Stimulated activated naive B cell treated with anti-CD40 and anti-IgM and Interleukin-4, amounts not matched to agents 10 μg/mL and 1 μg/mL and 100 μg/mL, for 72 hours (primary cell): Measurements from ENCODE around the gene ERC2.
"Not testable (repeated sequence)": the region's sequence is repeated elsewhere in the genome, so short reads cannot be mapped to it uniquely, and the experiment has no call there.

Source experiments
- ATAC-seq, 2 donors: fragments of 150-1000 bp; cut with Tn5 transposase; replicated peaks; 2 replicates each; pipeline ENCODE4 v1.10.0; 2021; ENCODE audit warnings: moderate library complexity in 1 of 2
- DNase-seq: peaks from one replicate; pipeline ENCODE4 v3.0.0; 2021
- H3K27ac Mint-ChIP-seq: one replicate; pipeline ENCODE4 v1.8.0; 2022; ENCODE audit warnings: mild to moderate bottlenecking, mixed read lengths
- H3K27me3 Mint-ChIP-seq, 2 donors: one replicate each; pipeline ENCODE4 v1.8.0; 2022; ENCODE audit warnings: mixed read lengths in 2 of 2
- H3K36me3 Mint-ChIP-seq, 2 donors: one replicate each; pipeline ENCODE4 v1.8.0; 2022; ENCODE audit warnings: mixed read lengths in 2 of 2, mild to moderate bottlenecking in 1 of 2
- H3K4me1 Mint-ChIP-seq, 2 donors: one replicate each; pipeline ENCODE4 v1.8.0; 2022; ENCODE audit warnings: mixed read lengths in 2 of 2, mild to moderate bottlenecking in 1 of 2
- H3K4me3 Mint-ChIP-seq, 2 donors: one replicate each; pipeline ENCODE4 v1.8.0; 2022; ENCODE audit warnings: mild to moderate bottlenecking in 2 of 2, mixed read lengths in 2 of 2, moderate library complexity in 1 of 2
- H3K9me3 Mint-ChIP-seq, 2 donors: one replicate each; pipeline ENCODE4 v1.8.0; 2022; ENCODE audit warnings: mixed read lengths in 2 of 2, mild to moderate bottlenecking in 1 of 2

ERC2 gene

DNA sequence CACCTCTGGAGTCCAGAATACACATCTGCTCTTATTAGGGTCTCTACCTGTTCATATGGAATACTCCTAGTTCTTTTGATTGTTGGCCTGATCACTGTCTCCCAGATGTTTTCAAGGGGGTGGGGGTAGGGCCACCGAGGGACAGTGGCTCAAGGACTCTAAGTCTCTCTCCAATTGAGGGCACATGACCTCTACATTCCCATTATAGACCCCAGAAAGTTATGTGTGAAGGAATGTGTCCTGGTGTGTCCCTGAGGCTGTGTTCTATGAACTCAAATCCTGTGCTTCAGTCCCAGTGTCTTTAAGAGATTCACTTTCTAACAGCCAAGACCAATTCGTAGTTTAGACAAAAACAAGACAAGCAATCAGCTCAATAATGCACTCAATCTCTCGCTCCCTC, 357.4 kb downstream of the ERC2 start:
- H3K27ac Mint-ChIP-seq: no peak overlapping the region
- ATAC-seq: no peak
- DNase-seq: no peak
- peaks cover under 1 to 4% of the 10 kb centered on the region in 2 donors for H3K9me3 Mint-ChIP-seq
- no peak overlapping the region for H3K4me3 Mint-ChIP-seq
- no peaks in the 10 kb centered on the region for H3K27me3 Mint-ChIP-seq
- no peaks in the 10 kb centered on the region for H3K4me1 Mint-ChIP-seq
- H3K36me3 Mint-ChIP-seq: no peaks in the 10 kb centered on the region

DNA sequence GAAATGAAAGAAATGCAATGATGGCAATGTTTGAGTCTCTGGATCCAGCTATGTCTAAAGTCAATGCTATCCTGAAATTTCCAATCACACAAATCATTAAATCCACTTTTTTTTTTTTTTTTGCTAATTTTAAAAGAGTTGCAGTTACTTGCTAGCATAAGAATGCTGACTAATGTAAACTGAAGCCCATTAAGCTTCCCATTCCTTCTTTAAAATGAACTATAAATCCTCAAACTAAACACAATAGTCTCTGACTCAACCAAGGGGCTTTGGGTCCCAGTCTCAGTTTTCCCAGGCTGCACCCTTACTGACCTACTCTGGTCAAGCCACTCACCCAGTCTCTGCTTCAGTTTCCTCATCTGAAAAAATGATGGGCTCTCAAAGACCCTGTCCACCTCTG, 361.1 kb downstream of the ERC2 start:
- no peak overlapping the region for H3K4me3 Mint-ChIP-seq
- H3K27me3 Mint-ChIP-seq: no peaks in the 10 kb centered on the region
- no peak for ATAC-seq
- no peak overlapping the region for H3K27ac Mint-ChIP-seq
- no peaks in the 10 kb centered on the region for H3K36me3 Mint-ChIP-seq
- no peak for DNase-seq
- no peaks in the 10 kb centered on the region for H3K4me1 Mint-ChIP-seq
- H3K9me3 Mint-ChIP-seq: peaks cover 0 to 2% of the 10 kb centered on the region in 2 donors

DNA sequence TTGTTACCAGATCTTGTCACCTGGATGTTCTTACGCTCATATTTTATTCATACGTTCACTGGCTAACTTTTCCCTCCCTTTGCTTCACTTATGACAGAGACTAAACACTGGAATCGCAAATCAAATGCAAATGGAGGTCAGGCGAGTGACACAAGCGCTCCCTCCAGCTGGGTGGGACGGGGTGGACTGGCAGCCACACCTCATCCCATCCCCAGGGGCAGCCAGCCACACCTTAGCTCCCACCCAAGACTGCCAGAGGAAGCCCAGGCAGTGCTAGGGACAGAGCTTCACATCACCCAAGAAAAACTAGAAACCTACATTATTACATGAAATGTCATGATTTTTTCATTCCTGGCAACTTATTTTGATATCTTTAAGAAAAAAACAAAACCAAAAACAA, 366.2 kb downstream of the ERC2 start:
- H3K9me3 Mint-ChIP-seq: peaks cover 0 to 4% of the 10 kb centered on the region in 2 donors
- no peak for ATAC-seq
- H3K4me3 Mint-ChIP-seq: no peak overlapping the region
- no peak for DNase-seq
- no peaks in the 10 kb centered on the region for H3K27me3 Mint-ChIP-seq
- no peak overlapping the region for H3K27ac Mint-ChIP-seq
- H3K36me3 Mint-ChIP-seq: no peaks in the 10 kb centered on the region
- no peaks in the 10 kb centered on the region for H3K4me1 Mint-ChIP-seq

DNA sequence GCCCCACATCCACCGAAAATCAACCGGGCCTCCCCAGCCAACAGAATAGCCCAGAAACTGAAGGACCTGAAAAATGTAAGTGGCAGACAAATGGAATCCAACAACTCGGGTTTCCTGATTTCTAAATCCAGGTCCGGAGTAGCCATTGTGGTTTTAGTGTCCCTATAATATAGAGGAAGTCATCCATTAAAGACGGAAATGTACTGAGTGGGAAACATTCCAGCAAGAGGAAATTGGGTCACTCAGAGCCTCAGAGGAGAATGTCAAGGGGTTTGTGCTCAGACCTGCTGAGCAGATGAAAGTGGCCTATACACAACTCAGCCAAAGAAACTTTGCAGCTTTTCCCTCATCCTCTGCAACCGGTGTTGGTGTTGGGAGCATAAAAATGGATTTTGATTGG, 366.7 kb downstream of the ERC2 start:
- DNase-seq (no peak), ATAC-seq (no peak)
- H3K9me3 Mint-ChIP-seq: peaks cover 0 to 4% of the 10 kb centered on the region in 2 donors
- H3K36me3 Mint-ChIP-seq: no peaks in the 10 kb centered on the region
- no peak overlapping the region for H3K27ac Mint-ChIP-seq
- no peak overlapping the region for H3K4me3 Mint-ChIP-seq
- H3K4me1 Mint-ChIP-seq: no peaks in the 10 kb centered on the region
- no peaks in the 10 kb centered on the region for H3K27me3 Mint-ChIP-seq

DNA sequence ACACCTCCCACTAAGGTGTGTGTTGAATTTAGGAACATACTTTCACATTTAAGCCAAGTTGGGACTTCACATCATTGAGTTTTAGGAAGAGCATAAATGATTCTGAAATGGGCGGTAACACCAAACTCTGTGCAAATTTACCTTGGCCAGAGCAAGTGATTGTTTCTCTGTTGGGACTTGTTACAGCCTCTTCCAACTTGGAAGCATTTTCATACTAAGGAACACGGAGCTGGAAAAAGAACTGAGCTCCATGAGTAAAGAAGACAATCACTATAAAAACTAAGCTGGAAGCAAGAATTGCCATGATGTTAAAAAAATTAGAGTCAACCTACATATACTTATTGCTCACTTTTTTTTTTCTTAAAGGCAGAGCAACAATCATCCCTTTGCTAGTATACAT, 371.3 kb downstream of the ERC2 start:
- Mint-ChIP-seq H3K9me3 (no peaks in the 10 kb centered on the region), H3K4me3 (no peak overlapping the region), H3K27me3 (no peaks in the 10 kb centered on the region), H3K27ac (no peak overlapping the region), H3K4me1 (no peaks in the 10 kb centered on the region), H3K36me3 (no peaks in the 10 kb centered on the region)
- ATAC-seq: no peak
- DNase-seq: no peak

DNA sequence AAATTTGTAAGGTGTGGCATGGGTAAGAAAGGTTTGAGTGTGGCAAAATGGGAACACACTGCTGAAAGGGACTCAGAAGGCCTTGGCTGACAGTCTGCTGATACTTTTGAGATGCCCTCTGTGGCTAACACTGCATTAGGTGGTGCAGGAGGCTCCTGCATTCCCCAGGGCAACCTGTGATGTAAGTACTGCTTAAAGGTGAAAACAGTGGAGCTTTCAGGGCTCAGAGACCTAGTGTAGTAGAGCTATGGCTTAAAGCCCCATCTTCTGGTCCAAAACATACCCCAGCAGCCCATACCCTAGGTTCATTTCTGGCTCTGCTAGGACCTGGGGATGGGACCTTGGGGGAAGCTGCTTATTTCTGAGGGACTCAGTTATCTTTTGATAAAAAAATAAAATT, 374.1 kb downstream of the ERC2 start:
- Mint-ChIP-seq H3K9me3 (peaks cover 0 to 3% of the 10 kb centered on the region in 2 donors), H3K27me3 (peaks cover 0 to 5% of the 10 kb centered on the region in 2 donors), H3K4me3 (no peak overlapping the region), H3K36me3 (no peaks in the 10 kb centered on the region), H3K4me1 (no peaks in the 10 kb centered on the region), H3K27ac (no peak overlapping the region)
- DNase-seq (no peak), ATAC-seq (no peak)

DNA sequence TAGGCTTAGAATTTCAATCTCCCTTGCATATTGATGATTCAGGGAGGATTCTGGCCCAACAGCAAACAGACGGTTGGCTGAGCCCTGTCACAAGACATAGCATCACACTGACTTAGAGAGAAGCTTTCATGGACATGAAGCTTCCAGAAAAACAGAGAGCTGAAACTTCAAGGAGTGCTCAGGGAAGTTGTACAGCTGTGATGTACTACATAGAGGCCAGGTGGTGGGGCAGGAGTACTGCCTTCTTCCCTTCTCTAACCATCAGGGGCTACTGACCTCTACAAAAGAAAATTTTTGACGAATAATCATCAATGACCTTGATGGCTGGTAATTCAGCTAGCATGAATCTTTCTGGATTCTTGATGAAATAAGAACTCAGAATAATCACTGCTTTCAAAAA, 378.5 kb downstream of the ERC2 start:
- peaks cover 3 to 4% of the 10 kb centered on the region in 2 donors for H3K9me3 Mint-ChIP-seq
- no peak overlapping the region for H3K27ac Mint-ChIP-seq
- DNase-seq: no peak
- H3K4me1 Mint-ChIP-seq: no peaks in the 10 kb centered on the region
- peaks cover 0 to 5% of the 10 kb centered on the region in 2 donors for H3K27me3 Mint-ChIP-seq
- no peak overlapping the region for H3K4me3 Mint-ChIP-seq
- H3K36me3 Mint-ChIP-seq: no peaks in the 10 kb centered on the region
- no peak for ATAC-seq

DNA sequence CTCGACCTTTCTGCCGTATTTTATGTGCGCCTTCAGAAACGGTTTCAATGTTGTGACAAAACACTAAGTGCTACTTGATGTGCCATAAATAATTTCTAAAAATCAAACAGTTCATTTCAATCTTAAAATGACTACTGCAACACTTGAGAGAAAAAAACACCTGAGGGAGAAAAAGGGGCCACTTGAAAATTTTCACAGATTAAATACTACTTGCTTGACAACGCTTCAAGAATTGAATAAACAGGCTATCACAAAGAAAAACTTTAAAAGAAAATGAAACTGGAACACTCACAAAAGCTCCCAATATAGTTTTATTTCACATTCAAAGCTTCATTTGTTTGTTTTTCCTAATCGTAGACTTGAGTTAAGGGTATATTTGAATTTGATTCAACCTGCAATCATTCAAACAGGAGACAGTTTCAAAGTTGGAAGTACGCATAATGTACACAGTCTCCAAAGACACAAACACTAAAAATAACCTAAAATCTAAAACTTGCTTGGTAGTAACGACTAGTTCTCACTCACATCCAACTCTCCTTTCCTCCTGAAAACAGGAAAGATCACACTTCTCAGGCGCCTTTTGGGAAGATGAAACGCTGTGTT, 380.7 kb downstream of the ERC2 start:
- DNase-seq (no peak), ATAC-seq (no peak)
- no peaks in the 10 kb centered on the region for H3K36me3 Mint-ChIP-seq
- H3K27ac Mint-ChIP-seq: no peak overlapping the region
- no peaks in the 10 kb centered on the region for H3K4me1 Mint-ChIP-seq
- H3K9me3 Mint-ChIP-seq: peaks cover 3 to 4% of the 10 kb centered on the region in 2 donors
- H3K4me3 Mint-ChIP-seq: no peak overlapping the region
- peaks cover 0 to 5% of the 10 kb centered on the region in 2 donors for H3K27me3 Mint-ChIP-seq

DNA sequence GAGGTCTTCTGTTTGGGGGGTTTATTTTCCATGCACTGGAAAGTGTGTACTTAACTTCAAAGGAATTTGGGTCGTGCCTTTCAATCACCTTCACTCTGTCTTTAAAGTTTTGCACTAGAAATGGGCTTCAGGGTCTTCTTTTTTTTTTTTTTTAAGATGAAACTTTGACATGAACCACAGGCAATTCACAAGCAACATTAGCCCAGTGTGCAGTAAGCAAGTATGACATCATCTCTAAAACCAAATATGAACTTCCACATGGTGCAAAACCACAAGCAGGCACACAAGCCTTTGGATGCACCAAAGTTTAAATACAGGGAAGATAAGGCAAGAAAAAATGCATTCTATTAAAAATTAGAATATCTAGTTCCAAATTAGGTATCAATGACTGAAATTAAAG, 381.9 kb downstream of the ERC2 start:
- Mint-ChIP-seq H3K9me3 (peaks cover 3 to 4% of the 10 kb centered on the region in 2 donors), H3K36me3 (no peaks in the 10 kb centered on the region), H3K27ac (no peak overlapping the region), H3K4me1 (no peaks in the 10 kb centered on the region), H3K27me3 (peaks cover 0 to 5% of the 10 kb centered on the region in 2 donors), H3K4me3 (no peak overlapping the region)
- no peak for ATAC-seq
- DNase-seq: no peak

DNA sequence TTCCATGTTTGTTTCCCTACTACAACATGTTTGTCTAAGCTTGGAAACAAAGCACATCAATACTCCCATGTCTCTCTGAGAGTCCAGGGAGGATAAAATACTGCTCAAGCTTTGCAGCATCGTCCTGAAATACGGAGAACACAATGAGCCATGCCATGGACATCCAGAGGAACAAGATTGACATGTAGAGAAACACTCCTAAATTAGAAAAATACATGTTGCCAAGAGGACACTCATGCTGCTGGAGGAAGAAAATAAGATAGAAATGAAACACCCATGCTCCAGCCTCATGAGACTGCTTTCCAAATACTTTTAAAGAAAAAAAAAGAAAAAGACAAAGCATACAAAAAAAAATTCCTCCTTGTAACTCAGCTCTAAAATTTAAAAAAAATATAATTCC, 387.0 kb downstream of the ERC2 start:
- H3K4me3 Mint-ChIP-seq: no peak overlapping the region
- ATAC-seq (no peak), DNase-seq (no peak)
- H3K36me3 Mint-ChIP-seq: no peaks in the 10 kb centered on the region
- no peaks in the 10 kb centered on the region for H3K27me3 Mint-ChIP-seq
- no peak overlapping the region for H3K27ac Mint-ChIP-seq
- H3K4me1 Mint-ChIP-seq: no peaks in the 10 kb centered on the region
- H3K9me3 Mint-ChIP-seq: peaks cover 0 to 2% of the 10 kb centered on the region in 2 donors

DNA sequence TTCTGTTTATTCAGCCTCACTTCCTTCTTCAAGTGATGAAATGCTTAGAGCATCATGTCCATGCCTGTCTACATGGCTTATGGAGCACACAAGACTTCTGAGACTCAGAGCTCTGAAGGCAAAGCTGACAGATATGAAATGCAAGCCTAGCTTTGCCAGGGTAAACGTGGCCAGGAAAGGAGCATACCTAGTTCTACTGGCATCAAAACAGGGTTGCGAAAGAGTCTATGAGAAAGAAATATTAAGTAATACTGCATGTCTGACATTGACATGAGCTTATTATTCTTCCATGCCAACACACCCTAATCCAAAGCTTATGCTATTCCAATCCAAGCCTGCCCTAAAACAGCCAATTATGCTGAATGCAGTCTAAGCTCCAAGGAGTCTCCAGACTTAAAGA, 391.5 kb downstream of the ERC2 start:
- H3K27ac Mint-ChIP-seq: no peak overlapping the region
- no peak for ATAC-seq

DNA sequence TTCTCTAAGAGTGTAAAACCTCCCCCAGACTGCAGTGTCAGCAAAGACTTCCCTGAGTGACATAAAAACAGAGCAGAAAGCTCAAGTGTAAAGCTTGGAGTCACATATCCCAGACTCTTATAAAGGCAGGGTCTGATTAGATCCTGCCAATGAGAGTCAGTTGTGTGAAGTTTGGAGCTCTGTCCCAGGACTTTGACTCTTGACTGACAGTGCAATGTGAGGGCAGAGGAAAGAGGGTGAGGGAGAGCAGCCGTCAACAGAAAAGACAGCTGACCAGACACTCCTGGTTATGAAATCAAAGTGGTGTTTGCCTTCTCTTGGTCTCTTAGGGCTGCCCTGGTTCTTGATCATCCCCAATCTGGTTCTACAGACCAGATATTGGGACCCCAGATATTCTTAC, 393.2 kb downstream of the ERC2 start:
- Mint-ChIP-seq H3K9me3 (no peaks in the 10 kb centered on the region), H3K4me3 (no peak overlapping the region), H3K4me1 (no peaks in the 10 kb centered on the region), H3K27me3 (peaks cover 0 to 4% of the 10 kb centered on the region in 2 donors), H3K27ac (no peak overlapping the region), H3K36me3 (no peaks in the 10 kb centered on the region)
- ATAC-seq (no peak), DNase-seq (no peak)

More for the DNA sequence above, 391.5 kb downstream of the ERC2 start:
- H3K36me3 Mint-ChIP-seq: no peaks in the 10 kb centered on the region
- no peaks in the 10 kb centered on the region for H3K27me3 Mint-ChIP-seq
- H3K4me3 Mint-ChIP-seq: no peak overlapping the region
- H3K9me3 Mint-ChIP-seq: no peaks in the 10 kb centered on the region
- no peak for DNase-seq
- no peaks in the 10 kb centered on the region for H3K4me1 Mint-ChIP-seq

DNA sequence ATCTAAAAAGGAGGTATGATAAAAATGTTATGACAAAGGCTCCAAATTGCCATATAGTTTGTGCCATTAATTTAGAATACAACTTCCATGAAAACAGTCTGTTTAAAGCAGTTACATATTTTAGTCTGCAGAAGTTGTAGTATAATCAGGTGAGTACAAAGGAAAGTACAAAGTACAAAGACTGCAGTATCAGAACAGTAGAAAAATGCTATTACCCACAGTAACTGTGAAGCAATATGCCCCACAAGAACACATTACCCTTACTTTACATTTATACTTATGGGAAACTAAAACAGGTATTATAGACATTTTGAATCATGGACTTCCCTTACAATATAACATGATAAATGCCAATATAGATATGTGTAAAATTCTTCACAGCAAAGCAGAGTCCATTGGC, 398.5 kb downstream of the ERC2 start:
- no peak overlapping the region for H3K27ac Mint-ChIP-seq
- H3K9me3 Mint-ChIP-seq: peaks cover 5 to 21% of the 10 kb centered on the region in 2 donors
- ATAC-seq: no peak
- peaks cover 0 to 4% of the 10 kb centered on the region in 2 donors for H3K27me3 Mint-ChIP-seq
- no peaks in the 10 kb centered on the region for H3K4me1 Mint-ChIP-seq
- H3K36me3 Mint-ChIP-seq: no peaks in the 10 kb centered on the region
- no peak for DNase-seq
- H3K4me3 Mint-ChIP-seq: no peak overlapping the region

DNA sequence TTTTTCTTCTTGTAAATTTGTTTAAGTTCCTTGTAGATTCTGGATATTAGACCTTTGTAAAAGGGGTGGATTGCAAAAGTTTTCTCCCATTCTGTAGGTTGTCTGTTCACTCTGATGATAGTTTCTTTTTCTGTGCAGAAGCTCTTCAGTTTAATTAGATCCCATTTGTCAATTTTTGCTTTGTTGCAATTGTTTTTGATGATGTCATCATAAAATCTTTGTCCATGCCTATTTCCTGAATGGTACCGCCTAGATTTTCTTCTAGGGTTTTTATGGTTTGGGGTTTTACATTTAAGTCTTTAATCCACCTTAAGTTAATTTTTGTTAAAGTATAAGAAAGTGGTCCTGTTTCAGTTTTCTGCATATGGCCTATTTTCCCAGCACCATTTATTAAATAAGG, 401.9 kb downstream of the ERC2 start:
- not testable (repeated sequence) for DNase-seq, H3K27ac Mint-ChIP-seq, H3K36me3 Mint-ChIP-seq, H3K27me3 Mint-ChIP-seq, H3K4me3 Mint-ChIP-seq, ATAC-seq, H3K4me1 Mint-ChIP-seq
- H3K9me3 Mint-ChIP-seq: peaks cover 9 to 21% of the 10 kb centered on the region in 2 donors

DNA sequence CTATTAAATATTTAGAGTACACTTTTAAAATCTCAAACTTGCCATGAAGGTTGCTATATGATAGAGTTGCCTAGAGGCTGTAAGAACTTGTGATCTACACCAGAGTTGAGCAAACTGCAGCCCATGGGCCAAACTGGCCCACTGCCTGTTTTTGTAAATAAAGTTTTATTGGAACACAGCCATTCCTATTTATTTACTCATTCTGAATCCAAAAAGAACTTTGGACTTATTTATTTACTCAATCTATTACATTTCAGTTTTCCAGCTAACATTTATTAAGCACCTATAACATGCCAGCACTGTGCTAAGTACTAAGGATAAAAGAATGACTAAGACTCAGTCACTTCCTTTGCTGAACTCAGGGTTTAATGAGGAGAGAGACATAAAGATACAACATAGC, 403.6 kb downstream of the ERC2 start:
- H3K36me3 Mint-ChIP-seq: no peaks in the 10 kb centered on the region
- no peak overlapping the region for H3K4me3 Mint-ChIP-seq
- no peaks in the 10 kb centered on the region for H3K4me1 Mint-ChIP-seq
- ATAC-seq: no peak
- H3K9me3 Mint-ChIP-seq: peaks cover 9 to 21% of the 10 kb centered on the region in 2 donors
- peaks cover 0 to 3% of the 10 kb centered on the region in 2 donors for H3K27me3 Mint-ChIP-seq
- DNase-seq: no peak
- H3K27ac Mint-ChIP-seq: no peak overlapping the region

DNA sequence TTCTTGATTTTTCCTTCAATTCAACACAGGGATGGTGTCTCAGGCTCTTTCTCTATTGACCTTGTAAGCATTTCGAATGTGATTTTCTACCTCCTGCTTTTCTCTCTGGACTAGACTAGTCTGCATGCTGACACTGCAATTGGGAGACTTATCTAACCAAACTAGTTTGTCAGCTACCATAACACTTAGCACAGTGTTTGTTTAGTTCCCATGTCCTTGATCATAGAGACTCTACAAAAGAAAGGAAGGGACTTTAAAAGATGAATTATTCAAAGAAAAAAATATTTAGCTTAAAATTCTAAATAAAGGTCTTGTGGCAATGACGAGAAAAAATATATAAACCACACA, 407.0 kb downstream of the ERC2 start:
- ATAC-seq (no peak), DNase-seq (no peak)
- Mint-ChIP-seq H3K4me3 (no peak overlapping the region), H3K27ac (no peak overlapping the region), H3K27me3 (peaks cover 0 to 3% of the 10 kb centered on the region in 2 donors), H3K4me1 (no peaks in the 10 kb centered on the region), H3K9me3 (peaks cover 4 to 8% of the 10 kb centered on the region in 2 donors), H3K36me3 (no peaks in the 10 kb centered on the region)
